Measurements from ENCODE around the gene TNRC6A.

DNA sequence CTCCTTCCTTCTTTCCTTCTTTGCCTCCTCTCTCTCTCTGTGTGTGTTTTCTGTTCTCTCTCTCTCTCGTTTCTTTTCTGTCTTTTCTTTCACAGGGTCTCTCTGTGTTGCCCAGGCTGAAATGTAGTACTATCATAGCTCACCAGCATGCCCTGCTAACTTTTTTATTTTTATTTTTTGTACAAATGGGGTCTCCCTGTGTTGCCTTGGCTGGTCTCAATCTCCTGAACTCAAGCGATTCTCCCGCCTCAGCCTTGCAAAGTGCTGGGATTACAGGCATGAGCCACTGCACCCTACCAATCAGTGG is 117.9 kb downstream of the TNRC6A start:
- TF ChIP-seq, protein P1, sequence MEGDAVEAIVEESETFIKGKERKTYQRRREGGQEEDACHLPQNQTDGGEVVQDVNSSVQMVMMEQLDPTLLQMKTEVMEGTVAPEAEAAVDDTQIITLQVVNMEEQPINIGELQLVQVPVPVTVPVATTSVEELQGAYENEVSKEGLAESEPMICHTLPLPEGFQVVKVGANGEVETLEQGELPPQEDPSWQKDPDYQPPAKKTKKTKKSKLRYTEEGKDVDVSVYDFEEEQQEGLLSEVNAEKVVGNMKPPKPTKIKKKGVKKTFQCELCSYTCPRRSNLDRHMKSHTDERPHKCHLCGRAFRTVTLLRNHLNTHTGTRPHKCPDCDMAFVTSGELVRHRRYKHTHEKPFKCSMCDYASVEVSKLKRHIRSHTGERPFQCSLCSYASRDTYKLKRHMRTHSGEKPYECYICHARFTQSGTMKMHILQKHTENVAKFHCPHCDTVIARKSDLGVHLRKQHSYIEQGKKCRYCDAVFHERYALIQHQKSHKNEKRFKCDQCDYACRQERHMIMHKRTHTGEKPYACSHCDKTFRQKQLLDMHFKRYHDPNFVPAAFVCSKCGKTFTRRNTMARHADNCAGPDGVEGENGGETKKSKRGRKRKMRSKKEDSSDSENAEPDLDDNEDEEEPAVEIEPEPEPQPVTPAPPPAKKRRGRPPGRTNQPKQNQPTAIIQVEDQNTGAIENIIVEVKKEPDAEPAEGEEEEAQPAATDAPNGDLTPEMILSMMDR (conservative IDR thresholded peaks at IDR 0.05): no peak
- no peak for TF ChIP-seq EZH2 (IDR thresholded peaks at IDR 0.05; ENCODE audit: low read depth)
